Activated CD4-positive, alpha-beta T cell treated with anti-CD3 and anti-CD28 coated beads, Interleukin-2, amount 10 ng/mL, durations not matched to agents 7 days and 5 days (primary cell): ENCODE data around the gene SAMD14. TPM values are rescaled to one million over a fixed set of nuclear protein-coding genes. Genes with fewer than 3 reads are reported as not detected.

Experiments
- CTCF ChIA-PET: fragments of 350-600 bp; sonication (Branson Sonifier 250); formaldehyde crosslinking; loops from one replicate; lab custom pipeline; 2021; ENCODE audit warnings: antibody characterized with exemption; lab: Charles Lee
- POLR2A ChIA-PET: fragments of 350-600 bp; sonication (Branson Sonifier 250); formaldehyde crosslinking; loops from one replicate; lab custom pipeline; 2021; ENCODE audit warnings: antibody characterized with exemption; lab: Charles Lee
- DNase-seq: peaks from one replicate; pipeline ENCODE4 v3.0.0-alpha.2; 2020
- H3K27ac Mint-ChIP-seq: one replicate; pipeline ENCODE4 v1.8.0; 2021; ENCODE audit warnings: mild to moderate bottlenecking, moderate library complexity, mixed read lengths
- H3K27me3 Mint-ChIP-seq: one replicate; pipeline ENCODE4 v1.8.0; 2021; ENCODE audit warnings: mixed read lengths
- H3K36me3 Mint-ChIP-seq: one replicate; pipeline ENCODE4 v1.8.0; 2021; ENCODE audit warnings: low read depth, mixed read lengths
- H3K4me1 Mint-ChIP-seq: one replicate; pipeline ENCODE4 v1.8.0; 2021; ENCODE audit warnings: mixed read lengths
- H3K4me3 Mint-ChIP-seq: one replicate; pipeline ENCODE4 v1.8.0; 2021; ENCODE audit warnings: mild to moderate bottlenecking, moderate library complexity, mixed read lengths
- H3K9me3 Mint-ChIP-seq: one replicate; pipeline ENCODE4 v1.8.0; 2021; ENCODE audit warnings: mixed read lengths
- total RNA-seq, 2 experiments: library from RNA; stranded (reverse); gene quantifications; one replicate each; pipeline ENCODE4 v1.2.3, GENCODE V29; 2021

The SAMD14 gene
- total RNA-seq, 2 experiments from 2014 or later, result 0.07 to 0.23 TPM

DNA sequence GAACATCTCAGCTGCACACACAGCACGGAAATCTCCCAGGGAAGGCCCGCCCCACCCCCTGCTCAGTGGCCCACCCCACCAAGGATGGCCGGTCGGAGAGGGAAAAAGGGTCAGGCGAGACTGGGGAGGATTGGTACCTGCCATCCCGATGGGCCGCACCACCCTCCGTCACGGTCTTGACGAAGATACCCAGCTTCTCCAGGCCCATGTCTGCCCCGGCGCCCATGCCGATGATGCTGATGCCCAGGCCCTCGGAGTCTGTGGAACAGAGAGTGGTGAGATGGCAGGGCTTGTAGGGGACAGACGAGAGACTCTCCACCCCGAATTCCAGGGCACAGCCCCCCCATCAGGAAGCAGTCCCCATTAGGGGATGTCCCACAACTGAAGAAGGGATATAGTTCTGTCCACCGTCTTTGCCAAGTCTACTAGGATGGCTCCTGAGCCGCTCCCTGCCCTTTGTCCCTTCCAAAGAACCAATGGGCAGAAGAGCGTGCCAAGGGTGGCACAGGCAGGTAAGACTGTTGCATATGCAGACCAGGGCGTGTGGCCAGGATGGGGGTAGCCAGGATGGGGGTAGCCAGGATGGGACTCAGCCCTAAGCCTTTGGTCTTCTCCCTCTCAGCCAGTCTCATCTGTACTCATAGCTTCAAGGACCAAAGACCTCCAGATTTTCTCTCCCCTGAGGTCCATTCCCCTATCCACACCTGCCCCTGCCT is 13.7 kb upstream of the SAMD14 start:
- peak overlapping the region; percentile 27 for H3K27ac Mint-ChIP-seq
- H3K36me3 Mint-ChIP-seq, result peaks cover 80% of the 10 kb centered on the region
- no peak overlapping the region for H3K4me3 Mint-ChIP-seq
- no peaks in the 10 kb centered on the region for H3K9me3 Mint-ChIP-seq
- POLR2A ChIA-PET, result no interaction called here
- no peak for DNase-seq
- CTCF ChIA-PET, result interaction anchor here (1.4 to 2.1 kb wide), 3 partner anchors 18 to 49 kb away, joined by 4 to 9 read pairs (median 5); partner anchors contain the start of gene PDK2
- H3K4me1 Mint-ChIP-seq, result peaks cover 83% of the 10 kb centered on the region
- H3K27me3 Mint-ChIP-seq, result no peaks in the 10 kb centered on the region

DNA sequence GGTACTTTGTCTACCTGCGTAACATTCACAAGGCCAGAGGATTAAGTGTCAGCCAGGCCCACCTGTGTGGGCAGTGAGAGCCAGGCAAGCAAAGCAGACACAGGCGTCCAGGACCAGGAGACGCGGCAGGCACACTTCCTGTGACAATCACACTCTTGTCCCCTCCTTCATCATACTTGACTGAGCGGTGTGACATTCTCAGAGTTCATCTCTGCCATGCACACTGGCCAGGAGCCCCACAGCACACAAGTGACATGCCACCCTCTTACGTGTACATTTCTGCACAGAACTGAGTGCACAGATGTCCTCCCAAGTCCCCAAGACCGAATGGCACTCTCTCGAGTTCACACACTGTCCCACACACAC is 11.8 kb upstream of the SAMD14 start:
- Mint-ChIP-seq H3K36me3 (peaks cover 84% of the 10 kb centered on the region), H3K27ac (peak overlapping the region; percentile 70), H3K27me3 (no peaks in the 10 kb centered on the region), H3K9me3 (no peaks in the 10 kb centered on the region), H3K4me3 (peak overlapping the region; percentile 55), H3K4me1 (peaks cover 80% of the 10 kb centered on the region)
- no peak for DNase-seq
- ChIA-PET POLR2A (no interaction called here), CTCF (interaction anchor here (1.2 to 5.6 kb wide), 5 partner anchors 10 to 47 kb away, joined by 3 to 40 read pairs (median 9); partner anchors contain the start of genes PDK2 and PPP1R9B)

DNA sequence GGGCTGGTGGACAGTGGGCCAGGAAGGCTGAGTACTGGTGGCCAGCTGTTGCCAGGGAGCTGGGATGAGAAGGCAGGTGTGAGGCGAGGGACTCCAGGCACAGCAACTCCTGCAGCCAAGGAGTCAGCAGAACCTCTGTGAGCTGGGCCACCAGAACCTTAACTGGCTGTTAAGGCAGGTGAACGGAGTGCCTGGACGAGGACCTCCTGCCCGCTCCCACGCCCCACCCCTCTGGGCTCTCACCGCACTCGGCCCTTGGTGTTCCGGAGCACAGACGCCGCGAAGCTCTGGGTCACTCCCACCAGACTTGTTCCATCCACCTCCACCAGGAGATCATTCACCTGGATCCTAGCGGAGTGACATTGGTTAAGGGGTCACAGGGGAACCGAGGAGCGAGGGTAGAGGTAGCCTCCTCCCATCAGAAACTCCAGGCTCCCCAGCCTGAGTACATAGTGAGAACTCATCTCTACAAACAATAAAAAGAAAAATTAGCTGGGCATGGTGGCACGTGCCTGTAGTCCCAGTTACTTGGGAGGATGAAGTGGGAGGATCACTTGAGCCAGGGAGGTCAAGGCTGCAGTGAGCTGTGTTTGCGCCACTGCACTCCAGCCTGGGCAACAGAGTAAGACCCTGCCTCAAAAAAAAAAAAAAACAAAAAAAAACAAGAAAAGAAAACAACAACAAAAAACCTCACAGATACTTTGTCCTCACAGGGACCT is 11.2 kb upstream of the SAMD14 start:
- no peak for DNase-seq
- ChIA-PET CTCF (interaction anchor here (1.2 to 5.6 kb wide), 6 partner anchors 11 to 157 kb away, joined by 3 to 40 read pairs (median 6); partner anchors contain the start of gene PPP1R9B), POLR2A (no interaction called here)
- H3K4me3 Mint-ChIP-seq, result peak overlapping the region; percentile 60
- peaks cover 75% of the 10 kb centered on the region for H3K4me1 Mint-ChIP-seq
- no peaks in the 10 kb centered on the region for H3K9me3 Mint-ChIP-seq
- no peaks in the 10 kb centered on the region for H3K27me3 Mint-ChIP-seq
- peak overlapping the region; percentile 85 for H3K27ac Mint-ChIP-seq
- H3K36me3 Mint-ChIP-seq, result peaks cover 87% of the 10 kb centered on the region

DNA sequence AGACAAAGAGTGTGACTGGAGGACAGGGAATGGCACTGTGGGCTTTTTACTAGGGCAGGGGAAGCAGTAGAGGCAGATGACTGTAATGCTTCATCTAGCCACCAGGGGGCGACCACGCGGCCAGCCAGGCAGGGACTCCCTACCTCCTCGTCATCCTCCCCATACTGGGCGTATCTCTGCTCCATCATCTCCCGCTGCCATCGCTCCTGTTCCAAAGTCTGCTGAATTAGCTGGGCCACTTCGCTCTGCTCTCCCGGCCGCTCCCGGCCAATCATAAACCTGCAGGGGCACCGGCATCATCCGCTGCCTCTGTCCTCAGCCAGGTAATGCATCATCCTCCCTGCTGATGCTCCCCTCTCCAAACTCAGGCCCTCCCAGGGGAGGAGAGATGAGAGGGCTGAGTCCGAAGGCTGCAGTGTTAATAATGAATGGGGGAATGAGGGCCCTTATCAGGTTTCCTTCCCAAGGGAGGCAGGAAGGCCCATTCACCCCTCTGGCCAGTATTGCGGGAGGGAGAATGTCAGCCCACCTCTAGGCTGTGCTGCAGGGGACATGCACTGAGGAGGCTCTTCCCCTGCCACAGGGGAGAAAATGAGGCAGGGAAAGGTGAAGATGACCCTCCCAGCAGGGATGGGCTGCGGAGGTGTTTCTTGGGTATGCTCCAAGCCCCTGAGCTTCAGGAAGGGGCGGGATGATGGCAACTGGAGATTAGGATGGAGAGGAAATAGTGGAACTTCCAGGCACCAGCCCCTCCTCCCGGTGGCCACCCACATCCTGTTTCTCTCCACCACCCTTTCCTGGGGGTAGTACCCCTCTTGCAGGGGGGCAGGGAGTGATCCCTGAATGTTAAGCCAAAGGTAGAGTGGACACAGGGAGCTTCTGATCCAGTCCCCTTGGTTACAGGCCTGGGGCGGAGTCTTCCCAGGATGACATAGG is 10.3 kb upstream of the SAMD14 start:
- peaks cover 84% of the 10 kb centered on the region for H3K36me3 Mint-ChIP-seq
- ChIA-PET CTCF (interaction anchor here (1.2 to 5.6 kb wide), 11 partner anchors 7 to 158 kb away, joined by 3 to 40 read pairs (median 5); partner anchors contain the start of genes PPP1R9B and SAMD14), POLR2A (no interaction called here)
- DNase-seq, result peak; percentile 85
- H3K4me1 Mint-ChIP-seq, result peaks cover 67% of the 10 kb centered on the region
- H3K4me3 Mint-ChIP-seq, result peak overlapping the region; percentile 60
- peak overlapping the region; percentile 85 for H3K27ac Mint-ChIP-seq
- H3K9me3 Mint-ChIP-seq, result no peaks in the 10 kb centered on the region
- no peaks in the 10 kb centered on the region for H3K27me3 Mint-ChIP-seq

DNA sequence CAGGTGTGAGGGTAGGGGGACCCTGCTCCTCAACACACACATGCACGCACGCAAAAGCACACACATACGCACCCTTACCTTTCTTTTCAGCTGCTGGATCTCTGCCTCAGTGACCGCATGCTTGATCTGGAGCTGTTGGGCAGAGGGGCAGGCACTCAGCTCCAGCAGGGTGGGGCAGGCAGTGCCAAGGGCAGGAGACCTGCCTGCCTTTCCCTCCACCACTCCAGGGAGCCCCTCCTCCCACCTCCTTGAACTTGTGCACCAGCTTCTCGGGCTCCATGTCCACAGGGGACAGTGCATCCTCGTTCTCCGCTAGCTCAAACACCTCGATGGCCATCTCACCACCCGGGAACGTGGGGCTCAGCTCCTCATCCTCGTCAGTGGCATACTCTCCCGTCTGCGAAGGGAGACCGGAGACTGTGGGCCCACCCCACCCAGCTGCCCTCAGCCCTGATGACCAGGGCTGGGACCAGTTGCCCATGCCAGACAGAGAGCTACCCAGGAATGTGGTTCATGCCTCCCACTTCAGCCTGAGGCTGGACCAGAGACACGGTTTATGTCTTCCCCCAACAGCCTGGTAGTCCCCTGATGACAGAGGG is 9.3 kb upstream of the SAMD14 start:
- Mint-ChIP-seq H3K9me3 (no peaks in the 10 kb centered on the region), H3K27ac (peak overlapping the region; percentile 85), H3K36me3 (peaks cover 79% of the 10 kb centered on the region), H3K4me3 (no peak overlapping the region), H3K4me1 (peaks cover 59% of the 10 kb centered on the region), H3K27me3 (no peaks in the 10 kb centered on the region)
- ChIA-PET CTCF (interaction anchor here (0.5 to 5.6 kb wide), 18 partner anchors 8 to 159 kb away, joined by 3 to 40 read pairs (median 4); partner anchors contain the start of genes PPP1R9B and SAMD14), POLR2A (no interaction called here)
- no peak for DNase-seq

DNA sequence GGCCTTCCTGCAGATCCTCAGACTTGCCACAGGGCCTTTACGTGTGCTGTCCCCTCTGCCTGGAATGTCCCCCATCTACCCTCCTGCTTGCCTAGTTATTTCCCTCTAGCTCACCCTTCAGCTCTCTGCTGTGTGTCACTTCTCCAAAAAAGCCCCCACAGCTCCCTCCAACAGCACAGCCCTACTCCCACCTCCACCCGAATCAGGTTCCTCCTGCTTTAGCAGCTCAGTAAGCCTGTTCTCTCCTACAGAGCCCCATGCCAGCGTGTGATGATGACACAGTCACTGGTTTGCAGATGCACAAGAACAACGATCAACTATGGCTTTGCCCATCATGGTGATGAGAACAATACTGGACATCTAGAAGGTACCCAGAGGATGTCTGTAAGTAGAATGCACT is 7.1 kb upstream of the SAMD14 start:
- no peak for DNase-seq
- no peaks in the 10 kb centered on the region for H3K9me3 Mint-ChIP-seq
- H3K27ac Mint-ChIP-seq, result peak overlapping the region; percentile 27
- no peak overlapping the region for H3K4me3 Mint-ChIP-seq
- no peaks in the 10 kb centered on the region for H3K27me3 Mint-ChIP-seq
- POLR2A ChIA-PET, result no interaction called here
- CTCF ChIA-PET, result interaction anchor here (0.6 to 1.7 kb wide), 5 partner anchors 14 to 880 kb away, joined by 3 to 4 read pairs (median 3); no protein-coding TSS in a partner anchor
- H3K36me3 Mint-ChIP-seq, result peaks cover 63% of the 10 kb centered on the region
- peaks cover 39% of the 10 kb centered on the region for H3K4me1 Mint-ChIP-seq

DNA sequence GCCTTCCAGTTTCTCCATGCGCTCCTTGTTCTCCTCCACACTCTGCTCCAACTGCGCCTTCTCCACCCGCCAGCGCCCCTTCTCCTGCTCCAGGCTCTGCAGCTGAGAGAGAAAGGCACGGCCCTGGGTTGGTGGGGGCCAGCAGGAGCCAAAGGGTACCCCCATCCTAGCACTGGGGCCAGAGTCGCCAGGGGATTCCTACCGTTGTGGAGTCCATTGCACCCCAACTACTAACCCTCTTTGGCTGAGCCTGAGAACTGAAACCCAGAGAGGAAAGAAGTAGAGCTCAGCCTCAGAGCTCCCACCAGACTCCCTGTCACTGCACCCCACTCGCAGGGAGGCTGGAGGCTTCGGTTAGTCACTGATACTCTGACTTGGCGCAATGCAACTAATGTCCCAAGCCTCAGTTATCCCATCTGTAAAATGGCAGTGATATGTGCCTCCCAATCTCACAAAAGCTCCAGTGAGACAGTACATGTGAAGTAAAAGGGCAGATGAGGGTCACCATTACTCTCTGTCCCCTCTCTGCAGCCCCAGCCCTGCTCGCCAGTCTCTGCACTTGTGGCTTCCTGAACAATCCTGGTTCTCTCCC is 6.2 kb upstream of the SAMD14 start:
- DNase-seq, result no peak
- Mint-ChIP-seq H3K4me1 (peaks cover 32% of the 10 kb centered on the region), H3K4me3 (no peak overlapping the region), H3K27me3 (peaks cover 3% of the 10 kb centered on the region), H3K36me3 (peaks cover 58% of the 10 kb centered on the region), H3K27ac (no peak overlapping the region), H3K9me3 (no peaks in the 10 kb centered on the region)
- CTCF ChIA-PET, result interaction anchor here (0.8 to 1.7 kb wide), 6 partner anchors 9 to 61 kb away, joined by 3 to 4 read pairs (median 4); no protein-coding TSS in a partner anchor
- POLR2A ChIA-PET, result no interaction called here

DNA sequence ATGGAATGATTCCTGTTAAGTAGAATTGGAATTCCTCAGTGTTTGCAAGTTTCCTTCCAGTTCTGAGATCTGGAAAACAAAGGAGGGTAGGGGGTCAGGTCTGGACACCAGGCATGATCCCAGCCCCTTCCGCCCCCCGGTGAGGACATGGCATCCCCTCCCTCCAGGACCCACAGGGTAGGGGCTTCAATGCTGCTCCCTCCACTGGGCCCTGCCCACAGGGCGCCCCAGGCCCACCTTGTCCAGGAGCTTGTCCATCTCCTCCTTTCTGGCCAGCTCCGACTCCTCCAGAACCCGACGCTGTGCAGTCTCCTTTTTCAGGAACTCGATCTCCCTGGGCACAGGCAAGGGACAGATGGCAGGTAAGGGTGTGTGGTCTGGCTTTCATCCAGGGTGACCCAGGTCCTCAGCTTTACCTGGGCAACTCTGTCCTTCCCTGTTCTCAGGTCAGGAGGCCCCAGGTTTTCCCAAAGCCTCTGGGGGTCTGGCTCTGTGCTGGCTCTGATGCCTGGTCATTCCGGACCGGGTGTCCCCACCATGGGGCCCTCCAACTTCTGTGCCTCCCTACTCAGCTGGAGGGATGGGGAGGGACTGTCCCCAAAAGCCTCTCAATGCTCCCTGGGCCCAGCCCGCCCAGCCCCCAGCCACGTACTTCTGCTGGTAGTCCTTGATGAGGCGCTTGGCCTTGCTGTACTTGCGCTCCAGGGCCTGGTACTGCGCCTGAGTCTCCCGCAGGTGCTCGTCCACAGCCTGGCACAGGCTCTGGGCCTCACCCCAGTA is 5.5 kb upstream of the SAMD14 start:
- DNase-seq, result no peak
- Mint-ChIP-seq H3K27me3 (peaks cover 9% of the 10 kb centered on the region), H3K4me1 (peaks cover 31% of the 10 kb centered on the region), H3K27ac (no peak overlapping the region), H3K4me3 (no peak overlapping the region), H3K36me3 (peaks cover 56% of the 10 kb centered on the region), H3K9me3 (no peaks in the 10 kb centered on the region)
- ChIA-PET POLR2A (no interaction called here), CTCF (interaction anchor here (0.8 to 1.7 kb wide), 4 partner anchors 10 to 61 kb away, joined by 3 to 4 read pairs (median 4); no protein-coding TSS in a partner anchor)

DNA sequence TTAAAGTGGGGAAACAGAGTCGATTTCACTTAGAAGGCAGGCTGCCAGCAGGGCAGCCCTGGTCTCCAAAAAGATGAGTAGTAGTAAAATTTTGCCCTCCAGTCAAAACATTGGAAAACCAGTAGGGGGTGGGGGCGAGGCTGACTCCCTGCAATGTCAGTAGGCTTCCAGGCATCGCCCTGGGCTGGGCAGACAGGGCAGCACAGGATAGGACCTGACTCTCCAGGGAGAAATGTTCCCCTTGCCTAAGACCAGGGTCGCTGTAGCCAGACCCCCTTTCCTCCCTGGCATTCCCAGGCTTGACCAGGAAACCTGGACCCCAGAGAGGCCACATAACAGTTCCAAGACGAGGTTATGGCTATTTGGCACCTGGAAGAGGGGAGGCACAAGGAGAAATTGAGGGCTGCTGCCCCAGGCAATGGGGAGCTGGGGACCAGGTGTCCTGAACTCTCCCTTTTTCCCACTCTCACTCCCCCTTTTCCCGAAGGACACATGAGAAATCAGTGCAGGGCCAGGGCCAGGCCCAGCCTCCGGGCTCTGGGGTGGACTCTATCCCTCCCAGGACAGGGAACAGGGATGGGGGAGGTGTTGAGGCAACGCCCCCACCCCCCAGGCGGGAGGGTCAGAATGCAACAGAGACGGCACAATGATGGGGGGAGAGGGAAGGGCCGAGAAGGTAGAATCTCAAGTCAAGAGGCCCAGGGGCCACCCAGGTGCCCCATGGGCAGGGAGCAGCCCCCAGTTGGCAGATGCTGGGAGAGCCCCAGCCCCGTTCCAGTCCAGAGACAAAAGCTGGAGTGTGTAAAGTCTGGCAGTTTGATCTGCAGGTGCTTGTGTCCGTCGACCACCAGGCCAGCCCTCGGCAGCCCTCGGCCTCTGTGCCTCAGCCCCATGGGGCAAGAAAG is 4.5 kb upstream of the SAMD14 start:
- peaks cover 24% of the 10 kb centered on the region for H3K4me1 Mint-ChIP-seq
- no peaks in the 10 kb centered on the region for H3K9me3 Mint-ChIP-seq
- no peak overlapping the region for H3K27ac Mint-ChIP-seq
- POLR2A ChIA-PET, result no interaction called here
- H3K36me3 Mint-ChIP-seq, result peaks cover 47% of the 10 kb centered on the region
- H3K27me3 Mint-ChIP-seq, result peaks cover 12% of the 10 kb centered on the region
- CTCF ChIA-PET, result interaction anchor here (0.5 to 1.0 kb wide), 3 partner anchors 17 to 1761 kb away, joined by 3 read pairs; no protein-coding TSS in a partner anchor
- H3K4me3 Mint-ChIP-seq, result no peak overlapping the region
- no peak for DNase-seq

DNA sequence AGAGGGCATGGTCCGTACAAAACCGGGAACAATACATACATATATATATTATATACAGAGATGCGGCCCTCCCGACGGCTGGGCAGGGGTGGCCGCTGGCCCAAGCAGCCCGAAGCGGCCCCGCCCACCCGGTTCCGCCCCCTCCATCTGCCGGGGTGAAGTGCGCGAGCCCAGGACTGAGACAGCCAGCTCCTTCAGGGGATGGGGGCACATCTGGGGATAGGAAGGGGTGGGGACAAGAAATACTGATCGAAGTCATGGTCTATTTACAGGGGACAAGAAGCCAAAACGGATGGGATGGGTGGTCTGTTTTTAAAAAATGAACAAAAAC is 3.8 kb upstream of the SAMD14 start:
- CTCF ChIA-PET, result interaction anchor here (0.5 kb wide), 2 partner anchors 17 to 313 kb away, joined by 3 read pairs; partner anchors contain the start of gene PPP1R9B
- H3K4me1 Mint-ChIP-seq, result peaks cover 23% of the 10 kb centered on the region
- DNase-seq, result no peak
- peaks cover 43% of the 10 kb centered on the region for H3K36me3 Mint-ChIP-seq
- no peak overlapping the region for H3K4me3 Mint-ChIP-seq
- POLR2A ChIA-PET, result no interaction called here
- no peak overlapping the region for H3K27ac Mint-ChIP-seq
- no peaks in the 10 kb centered on the region for H3K9me3 Mint-ChIP-seq
- H3K27me3 Mint-ChIP-seq, result peaks cover 15% of the 10 kb centered on the region
